Measurements from ENCODE around the gene ARHGEF11. TPM values are rescaled to one million over a fixed set of nuclear protein-coding genes. Genes with fewer than 3 reads are reported as not detected.

The ARHGEF11 gene
- total and polyA plus RNA-seq, 4 donors = 5.8 to 23.7 (median 9.8) TPM

DNA sequence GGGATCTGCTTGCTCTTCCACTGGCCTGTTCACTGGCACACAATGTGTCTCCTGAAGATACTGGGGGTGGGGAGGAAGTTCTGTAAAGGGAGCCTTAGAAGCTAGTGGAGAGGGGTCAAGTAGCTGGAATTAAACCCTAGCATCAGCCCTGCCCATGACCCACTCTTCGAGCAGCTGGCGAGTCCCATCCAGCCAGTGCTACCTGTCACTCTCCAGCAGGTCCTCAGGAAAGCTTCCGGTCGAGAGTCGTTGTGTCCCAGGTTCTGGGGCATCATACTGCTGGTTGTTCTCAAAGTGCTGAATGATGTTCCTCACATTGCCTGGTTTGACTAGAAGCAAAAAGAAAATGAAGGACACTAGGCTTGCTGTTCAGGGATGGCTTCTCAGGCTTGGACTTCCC is 94.2 kb downstream of the ARHGEF11 start:
- H3K9ac ChIP-seq (ENCODE audit: low read depth in 1 of 2, low read length in 2 of 2) = no peak overlapping the region
- 97% methylated on average over 5 of the region's 5 CpGs for WGBS

GRCh38 chr1:156949127-156949526 is 96.4 kb downstream of the ARHGEF11 start:
- Histone ChIP-seq H3K27me3 (ENCODE audit: control insufficient read depth in 4 of 4, insufficient read depth in 4 of 4, low read length in 3 of 4) (no peaks in the 10 kb centered on the region), H3K9me3 (ENCODE audit: control insufficient read depth in 4 of 4, low read length in 3 of 4) (no peaks in the 10 kb centered on the region), H3K27ac (ENCODE audit: low read depth in 1 of 2, low read length in 2 of 2) (no peak overlapping the region), H3K4me1 (ENCODE audit: control insufficient read depth in 4 of 4, insufficient read depth in 4 of 4, low read length in 3 of 4) (no peaks in the 10 kb centered on the region), H3K9ac (ENCODE audit: low read depth in 1 of 2, low read length in 2 of 2) (no peak overlapping the region), H3K4me3 (ENCODE audit: low read depth in 1 of 3, low read length in 3 of 3) (no peak overlapping the region), H3K36me3 (ENCODE audit: control insufficient read depth in 4 of 4, insufficient read depth in 3 of 4, low read depth in 1 of 4, low read length in 3 of 4) (peaks cover 8 to 82% (median 51%) of the 10 kb centered on the region in 4 donors)
- TF ChIP-seq MAX (IDR thresholded peaks at IDR 0.05) (no peak), HNF4A (conservative IDR thresholded peaks at IDR 0.05) (no peak), NR2F2 (IDR thresholded peaks at IDR 0.05) (no peak), REST (IDR thresholded peaks at IDR 0.05) (no peak), GABPA (IDR thresholded peaks at IDR 0.05 in 1 of 2, conservative IDR thresholded peaks at IDR 0.05 in 1 of 2) (no peak), SP1 (IDR thresholded peaks at IDR 0.05) (no peak), FOXA2 (IDR thresholded peaks at IDR 0.05) (no peak), TAF1 (conservative IDR thresholded peaks at IDR 0.05) (no peak), RAD21 (IDR thresholded peaks at IDR 0.05) (no peak), FOXA1 (IDR thresholded peaks at IDR 0.05) (no peak)
- TF ChIP-seq, protein P1, sequence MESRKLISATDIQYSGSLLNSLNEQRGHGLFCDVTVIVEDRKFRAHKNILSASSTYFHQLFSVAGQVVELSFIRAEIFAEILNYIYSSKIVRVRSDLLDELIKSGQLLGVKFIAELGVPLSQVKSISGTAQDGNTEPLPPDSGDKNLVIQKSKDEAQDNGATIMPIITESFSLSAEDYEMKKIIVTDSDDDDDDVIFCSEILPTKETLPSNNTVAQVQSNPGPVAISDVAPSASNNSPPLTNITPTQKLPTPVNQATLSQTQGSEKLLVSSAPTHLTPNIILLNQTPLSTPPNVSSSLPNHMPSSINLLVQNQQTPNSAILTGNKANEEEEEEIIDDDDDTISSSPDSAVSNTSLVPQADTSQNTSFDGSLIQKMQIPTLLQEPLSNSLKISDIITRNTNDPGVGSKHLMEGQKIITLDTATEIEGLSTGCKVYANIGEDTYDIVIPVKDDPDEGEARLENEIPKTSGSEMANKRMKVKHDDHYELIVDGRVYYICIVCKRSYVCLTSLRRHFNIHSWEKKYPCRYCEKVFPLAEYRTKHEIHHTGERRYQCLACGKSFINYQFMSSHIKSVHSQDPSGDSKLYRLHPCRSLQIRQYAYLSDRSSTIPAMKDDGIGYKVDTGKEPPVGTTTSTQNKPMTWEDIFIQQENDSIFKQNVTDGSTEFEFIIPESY (IDR thresholded peaks at IDR 0.05) = no peak
- WGBS = 90% methylated on average over 5 of the region's 5 CpGs
- DNase-seq (ENCODE audit: low spot score) = no peak

More for the DNA sequence above, 94.2 kb downstream of the ARHGEF11 start:
- H3K4me1 ChIP-seq (ENCODE audit: control insufficient read depth in 4 of 4, insufficient read depth in 4 of 4, low read length in 3 of 4) = no peaks in the 10 kb centered on the region
- no peaks in the 10 kb centered on the region for H3K9me3 ChIP-seq (ENCODE audit: control insufficient read depth in 4 of 4, low read length in 3 of 4)
- H3K4me3 ChIP-seq (ENCODE audit: low read depth in 1 of 3, low read length in 3 of 3) = no peak overlapping the region
- peaks cover 11 to 81% (median 53%) of the 10 kb centered on the region in 4 donors for H3K36me3 ChIP-seq (ENCODE audit: control insufficient read depth in 4 of 4, insufficient read depth in 3 of 4, low read depth in 1 of 4, low read length in 3 of 4)
- no peaks in the 10 kb centered on the region for H3K27me3 ChIP-seq (ENCODE audit: control insufficient read depth in 4 of 4, insufficient read depth in 4 of 4, low read length in 3 of 4)
- no peak for TF ChIP-seq RAD21 (IDR thresholded peaks at IDR 0.05)
- TF ChIP-seq ATF3 (IDR thresholded peaks at IDR 0.05) = no peak
- TF ChIP-seq, protein P1 (IDR thresholded peaks at IDR 0.05) = no peak
- TF ChIP-seq FOXA1 (IDR thresholded peaks at IDR 0.05) = no peak
- no peak for TF ChIP-seq TAF1 (conservative IDR thresholded peaks at IDR 0.05)
- no peak for TF ChIP-seq YY1 (IDR thresholded peaks at IDR 0.05)
- H3K27ac ChIP-seq (ENCODE audit: low read depth in 1 of 2, low read length in 2 of 2) = no peak overlapping the region
- DNase-seq (ENCODE audit: low spot score) = no peak
